SK-N-SH (cell line): ENCODE results near the gene NEK6.

ENCODE experiments used
- EP300 ChIP-seq, 2 experiments: IDR thresholded peaks; 2 replicates each; pipeline versions ENCODE4 v1.4.0 to v1.6.1; 2012; ENCODE audit warnings: borderline replicate concordance in 1 of 2, low read depth in 1 of 2, low read length in 1 of 2
- POLR2AphosphoS5 ChIP-seq: IDR thresholded peaks from 2 replicates; pipeline ENCODE4 v1.6.1; 2012; ENCODE audit warnings: low read depth, low read length
- RAD21 ChIP-seq: IDR thresholded peaks from 2 replicates; pipeline ENCODE4 v1.6.1; 2012; ENCODE audit warnings: mild to moderate bottlenecking, low read length
- SMC3 ChIP-seq: IDR thresholded peaks from 2 replicates; pipeline ENCODE4 v1.6.1; 2012; ENCODE audit warnings: low read depth, low read length, improper control_type of control experiment
- TF ChIP-seq, protein P1 (sequence below): fragments of 200-600 bp; sonication (generic); IDR thresholded peaks from 2 replicates; pipeline ENCODE4 v1.6.1; 2017; ENCODE audit warnings: antibody characterized with exemption, mild to moderate bottlenecking, moderate library complexity
- TF ChIP-seq, protein P2 (sequence below): fragments of 150-350 bp; IDR thresholded peaks from 2 replicates; pipeline ENCODE4 v1.6.1; 2017; ENCODE audit warnings: antibody characterized with exemption, low read length, low read depth, borderline replicate concordance

DNA sequence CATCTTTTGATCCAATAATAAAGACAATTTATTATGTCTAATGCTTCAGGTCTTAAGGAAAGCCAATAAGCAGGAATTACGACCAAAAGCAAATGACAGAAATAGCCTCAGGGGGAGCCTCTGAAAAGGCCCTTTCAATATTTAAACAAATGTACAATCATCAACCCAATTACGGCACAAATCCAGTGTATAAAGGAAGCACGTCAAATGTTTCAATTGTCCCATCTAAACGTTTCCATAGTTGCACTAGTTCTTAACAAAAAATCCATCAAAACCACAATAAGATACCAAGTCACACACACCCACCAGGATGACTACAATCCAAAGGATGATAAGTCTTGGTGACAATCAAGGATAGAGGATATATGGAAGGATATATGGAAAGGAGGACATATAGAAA, 115.6 kb downstream of the NEK6 start:
- TF ChIP-seq, protein P1, sequence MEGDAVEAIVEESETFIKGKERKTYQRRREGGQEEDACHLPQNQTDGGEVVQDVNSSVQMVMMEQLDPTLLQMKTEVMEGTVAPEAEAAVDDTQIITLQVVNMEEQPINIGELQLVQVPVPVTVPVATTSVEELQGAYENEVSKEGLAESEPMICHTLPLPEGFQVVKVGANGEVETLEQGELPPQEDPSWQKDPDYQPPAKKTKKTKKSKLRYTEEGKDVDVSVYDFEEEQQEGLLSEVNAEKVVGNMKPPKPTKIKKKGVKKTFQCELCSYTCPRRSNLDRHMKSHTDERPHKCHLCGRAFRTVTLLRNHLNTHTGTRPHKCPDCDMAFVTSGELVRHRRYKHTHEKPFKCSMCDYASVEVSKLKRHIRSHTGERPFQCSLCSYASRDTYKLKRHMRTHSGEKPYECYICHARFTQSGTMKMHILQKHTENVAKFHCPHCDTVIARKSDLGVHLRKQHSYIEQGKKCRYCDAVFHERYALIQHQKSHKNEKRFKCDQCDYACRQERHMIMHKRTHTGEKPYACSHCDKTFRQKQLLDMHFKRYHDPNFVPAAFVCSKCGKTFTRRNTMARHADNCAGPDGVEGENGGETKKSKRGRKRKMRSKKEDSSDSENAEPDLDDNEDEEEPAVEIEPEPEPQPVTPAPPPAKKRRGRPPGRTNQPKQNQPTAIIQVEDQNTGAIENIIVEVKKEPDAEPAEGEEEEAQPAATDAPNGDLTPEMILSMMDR: no peak
- TF ChIP-seq RAD21 (no peak), EP300 (IDR thresholded peaks at IDR 0.05; ENCODE audit: borderline replicate concordance in 1 of 2, low read depth in 1 of 2, low read length in 1 of 2) (no peak), POLR2AphosphoS5 (no peak), SMC3 (no peak)
- TF ChIP-seq, protein P2, sequence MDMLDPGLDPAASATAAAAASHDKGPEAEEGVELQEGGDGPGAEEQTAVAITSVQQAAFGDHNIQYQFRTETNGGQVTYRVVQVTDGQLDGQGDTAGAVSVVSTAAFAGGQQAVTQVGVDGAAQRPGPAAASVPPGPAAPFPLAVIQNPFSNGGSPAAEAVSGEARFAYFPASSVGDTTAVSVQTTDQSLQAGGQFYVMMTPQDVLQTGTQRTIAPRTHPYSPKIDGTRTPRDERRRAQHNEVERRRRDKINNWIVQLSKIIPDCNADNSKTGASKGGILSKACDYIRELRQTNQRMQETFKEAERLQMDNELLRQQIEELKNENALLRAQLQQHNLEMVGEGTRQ: no peak
